HEK293 (cell line): ENCODE results near the gene HAUS8.

Experiments used
- YY1 ChIP-seq: fragments of 450-650 bp; formaldehyde crosslinking; IDR thresholded peaks from 2 replicates; pipeline ENCODE4 v1.5.1; 2018; ENCODE audit warnings: missing biosample characterization, missing genetic modification characterization
- ZNF274 ChIP-seq, 2 experiments: fragments of 200-500 bp in 1 of 2; fragments of 450-650 bp in 1 of 2; sonication (Bioruptor generic) in 1 of 2; formaldehyde crosslinking in 1 of 2; IDR thresholded peaks; 2 replicates each; pipeline versions ENCODE4 v1.5.1 to v1.6.1; 2014 to 2016; ENCODE audit warnings: borderline replicate concordance in 1 of 2, inconsistent platforms in 1 of 2, low read length in 1 of 2, missing biosample characterization in 1 of 2, missing genetic modification characterization in 1 of 2
- ZNF707 ChIP-seq: fragments of 450-650 bp; formaldehyde crosslinking; IDR thresholded peaks from 2 replicates; pipeline ENCODE4 v1.5.1; 2016; ENCODE audit warnings: missing biosample characterization, missing genetic modification characterization
- TF ChIP-seq, protein P1 (sequence below): fragments of 450-650 bp; formaldehyde crosslinking; IDR thresholded peaks from 2 replicates; pipeline ENCODE4 v1.5.1; 2016; ENCODE audit warnings: missing biosample characterization, missing genetic modification characterization

DNA sequence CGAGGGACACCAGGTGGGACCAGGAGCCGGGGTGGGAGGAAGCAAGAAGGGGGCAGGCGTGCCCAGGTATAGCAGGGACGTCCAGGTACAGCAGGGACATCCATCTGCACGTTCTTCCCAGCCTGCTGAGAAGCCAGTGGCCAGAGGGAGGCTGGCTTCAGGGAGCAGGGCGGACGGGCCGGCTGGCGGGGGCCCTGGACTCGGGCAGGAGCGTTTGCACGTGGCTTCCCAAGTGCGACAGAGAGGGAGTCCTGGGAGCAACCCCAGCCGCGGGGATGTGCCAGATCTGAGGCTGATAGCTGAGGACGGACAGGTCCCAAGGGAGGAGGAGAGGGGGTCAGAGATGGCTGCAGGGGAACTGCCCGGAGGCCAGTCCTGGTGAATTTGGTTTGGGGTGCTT, 37.0 kb upstream of the HAUS8 start:
- TF ChIP-seq, protein P1, sequence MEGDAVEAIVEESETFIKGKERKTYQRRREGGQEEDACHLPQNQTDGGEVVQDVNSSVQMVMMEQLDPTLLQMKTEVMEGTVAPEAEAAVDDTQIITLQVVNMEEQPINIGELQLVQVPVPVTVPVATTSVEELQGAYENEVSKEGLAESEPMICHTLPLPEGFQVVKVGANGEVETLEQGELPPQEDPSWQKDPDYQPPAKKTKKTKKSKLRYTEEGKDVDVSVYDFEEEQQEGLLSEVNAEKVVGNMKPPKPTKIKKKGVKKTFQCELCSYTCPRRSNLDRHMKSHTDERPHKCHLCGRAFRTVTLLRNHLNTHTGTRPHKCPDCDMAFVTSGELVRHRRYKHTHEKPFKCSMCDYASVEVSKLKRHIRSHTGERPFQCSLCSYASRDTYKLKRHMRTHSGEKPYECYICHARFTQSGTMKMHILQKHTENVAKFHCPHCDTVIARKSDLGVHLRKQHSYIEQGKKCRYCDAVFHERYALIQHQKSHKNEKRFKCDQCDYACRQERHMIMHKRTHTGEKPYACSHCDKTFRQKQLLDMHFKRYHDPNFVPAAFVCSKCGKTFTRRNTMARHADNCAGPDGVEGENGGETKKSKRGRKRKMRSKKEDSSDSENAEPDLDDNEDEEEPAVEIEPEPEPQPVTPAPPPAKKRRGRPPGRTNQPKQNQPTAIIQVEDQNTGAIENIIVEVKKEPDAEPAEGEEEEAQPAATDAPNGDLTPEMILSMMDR (tag by site-specific recombination), result no peak
- TF ChIP-seq ZNF707 (tag by site-specific recombination), result no peak
- TF ChIP-seq YY1, result no peak
- no peak for TF ChIP-seq ZNF274 (IDR thresholded peaks at IDR 0.05; ENCODE audit: low read length)
- TF ChIP-seq ZNF274 (tag by site-specific recombination; IDR thresholded peaks at IDR 0.05; ENCODE audit: borderline replicate concordance), result no peak
